Endodermal cell (in vitro differentiated cells): Measurements from ENCODE around the gene ADH4. TPM values are rescaled to one million over a fixed set of nuclear protein-coding genes. Genes with fewer than 3 reads are reported as not detected.

Experiments
- DNase-seq: peaks from one replicate; pipeline ENCODE4 v3.0.0-alpha.2; 2017
- H3K27ac ChIP-seq: 2 replicates; pipeline ENCODE4 v1.5.1; 2013; ENCODE audit warnings: mild to moderate bottlenecking, low read depth, low read length, moderate library complexity
- H3K27me3 ChIP-seq: 2 replicates; pipeline ENCODE4 v1.6.1; 2013; ENCODE audit warnings: mild to moderate bottlenecking, low read length, moderate library complexity; ENCODE audit not compliant: insufficient read depth, control insufficient read depth, poor library complexity, severe bottlenecking
- H3K36me3 ChIP-seq: 2 replicates; pipeline ENCODE4 v1.7.0; 2013; ENCODE audit warnings: mild to moderate bottlenecking, low read length, moderate library complexity; ENCODE audit not compliant: control insufficient read depth, insufficient read depth
- H3K4me1 ChIP-seq: one replicate; pipeline ENCODE4 v1.7.0; 2013; ENCODE audit warnings: low read length; ENCODE audit not compliant: control insufficient read depth, insufficient read depth
- H3K4me3 ChIP-seq: 2 replicates; pipeline ENCODE4 v1.5.1; 2013; ENCODE audit warnings: mild to moderate bottlenecking, low read length, moderate library complexity
- H3K9ac ChIP-seq: 2 replicates; pipeline ENCODE4 v1.6.1; 2013; ENCODE audit warnings: mild to moderate bottlenecking, low read length, moderate library complexity; ENCODE audit not compliant: poor library complexity, severe bottlenecking; ENCODE audit errors: extremely low read depth
- H3K9me3 ChIP-seq: 2 replicates; pipeline ENCODE4 v1.6.1; 2013; ENCODE audit warnings: mild to moderate bottlenecking, low read length, moderate library complexity; ENCODE audit not compliant: control insufficient read depth
- H3K27ac Mint-ChIP-seq: 2 replicates; pipeline ENCODE4 v1.8.0; 2020; ENCODE audit warnings: mixed read lengths
- H3K27me3 Mint-ChIP-seq: 2 replicates; pipeline ENCODE4 v1.8.0; 2021; ENCODE audit warnings: mild to moderate bottlenecking, mixed read lengths; ENCODE audit not compliant: insufficient read depth
- H3K36me3 Mint-ChIP-seq: 2 replicates; pipeline ENCODE4 v1.8.0; 2020; ENCODE audit warnings: low read depth, mixed read lengths
- H3K4me1 Mint-ChIP-seq: 2 replicates; pipeline ENCODE4 v1.8.0; 2020; ENCODE audit warnings: mixed read lengths
- H3K4me3 Mint-ChIP-seq: 2 replicates; pipeline ENCODE4 v1.8.0; 2020; ENCODE audit warnings: mild to moderate bottlenecking, moderate library complexity, mixed read lengths
- H3K9me3 Mint-ChIP-seq: 2 replicates; pipeline ENCODE4 v1.8.0; 2020; ENCODE audit warnings: mild to moderate bottlenecking, mixed read lengths
- CTCF ChIP-seq: fragments of 200-600 bp; sonication (generic); conservative IDR thresholded peaks from 2 replicates; pipeline ENCODE4 v1.5.0; 2021; ENCODE audit warnings: antibody characterized with exemption, mild to moderate bottlenecking
- WGBS, 2 experiments: methylation state at CpG; one replicate each; pipeline versions ENCODE4 v1.1.5 to v1.1.7; 2013; ENCODE audit warnings: missing lambda C conversion rate in 2 of 2, mixed read lengths in 1 of 2; ENCODE audit not compliant: insufficient coverage in 1 of 2, insufficient read length in 1 of 2; 5-methylcytosine and 5-hydroxymethylcytosine counted together
- total RNA-seq, 2 donors: library from RNA; stranded (reverse); fragmentation: NEBNext Ultra II Directional in 1 of 2; extraction: Animal tissue kit (Norgen Biotek cat#: 25700) in 1 of 2; gene quantifications; 2 replicates in 1 of 2; 3 replicates in 1 of 2; pipeline ENCODE4 v1.2.1, GENCODE V29; 2021

ADH4 gene
- total RNA-seq, 2 donors from 2014 or later: not detected

GRCh38 chr4:99144587-99144986 is 490 bp upstream of the ADH4 start:
- no peak overlapping the region for H3K27ac ChIP-seq
- no peak overlapping the region for H3K9ac ChIP-seq
- H3K9me3 ChIP-seq: no peaks in the 10 kb centered on the region
- Mint-ChIP-seq H3K4me3 (no peak overlapping the region), H3K27ac (no peak overlapping the region), H3K27me3 (no peaks in the 10 kb centered on the region), H3K36me3 (no peaks in the 10 kb centered on the region), H3K9me3 (peaks cover 5% of the 10 kb centered on the region), H3K4me1 (no peaks in the 10 kb centered on the region)
- no peak overlapping the region for H3K4me3 ChIP-seq
- no peaks in the 10 kb centered on the region for H3K36me3 ChIP-seq
- no peak for TF ChIP-seq CTCF
- 70% methylated on average over 1 of the region's 1 CpG; no CpG with 5 or more reads in 1 of the 2 experiments for WGBS, 2 experiments
- DNase-seq: no peak
- H3K27me3 ChIP-seq: no peaks in the 10 kb centered on the region
- H3K4me1 ChIP-seq: no peaks in the 10 kb centered on the region

DNA sequence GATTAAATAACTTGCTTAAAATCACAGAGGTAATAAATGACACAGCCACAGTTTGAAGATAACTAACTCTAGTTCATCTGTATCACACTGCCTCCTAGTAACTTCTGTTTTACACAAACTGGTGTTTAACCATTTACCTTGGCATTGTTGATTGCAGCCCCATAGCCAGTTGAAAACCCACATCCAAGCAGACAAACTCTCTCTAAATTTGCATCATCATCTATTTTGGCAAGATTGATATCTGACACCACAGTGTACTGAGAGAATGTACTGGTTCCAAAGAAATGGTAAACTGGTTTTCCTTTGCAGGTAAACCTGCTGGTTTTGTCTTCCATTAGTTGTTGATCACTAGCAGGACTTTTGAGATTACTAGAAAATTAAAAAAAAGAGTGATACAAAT is 7.8 kb downstream of the ADH4 start:
- H3K9me3 ChIP-seq: no peaks in the 10 kb centered on the region
- no peak overlapping the region for H3K27ac ChIP-seq
- no peak for DNase-seq
- H3K36me3 ChIP-seq: no peaks in the 10 kb centered on the region
- Mint-ChIP-seq H3K36me3 (no peaks in the 10 kb centered on the region), H3K27me3 (no peaks in the 10 kb centered on the region), H3K9me3 (no peaks in the 10 kb centered on the region), H3K27ac (no peak overlapping the region), H3K4me3 (no peak overlapping the region), H3K4me1 (no peaks in the 10 kb centered on the region)
- H3K9ac ChIP-seq: no peak overlapping the region
- H3K27me3 ChIP-seq: no peaks in the 10 kb centered on the region
- H3K4me1 ChIP-seq: no peaks in the 10 kb centered on the region
- H3K4me3 ChIP-seq: no peak overlapping the region
- TF ChIP-seq CTCF: no peak

- H3K9me3 Mint-ChIP-seq: no peaks in the 10 kb centered on the region
- no peak for TF ChIP-seq CTCF
- WGBS, 2 experiments: 62 to 67% methylated on average over 3 of the region's 3 CpGs
These were observed 8.4 kb downstream of the ADH4 start for GRCh38 chr4:99135541-99136162.

More at GRCh38 chr4:99135541-99136162, 8.4 kb downstream of the ADH4 start:
- H3K4me1 ChIP-seq: no peaks in the 10 kb centered on the region
- no peak overlapping the region for H3K9ac ChIP-seq
- Mint-ChIP-seq H3K36me3 (peaks cover 3% of the 10 kb centered on the region), H3K27ac (no peak overlapping the region), H3K27me3 (no peaks in the 10 kb centered on the region), H3K4me3 (no peak overlapping the region), H3K4me1 (no peaks in the 10 kb centered on the region)
- H3K36me3 ChIP-seq: no peaks in the 10 kb centered on the region
- no peaks in the 10 kb centered on the region for H3K27me3 ChIP-seq
- H3K9me3 ChIP-seq: no peaks in the 10 kb centered on the region
- no peak overlapping the region for H3K4me3 ChIP-seq
- DNase-seq: no peak
- H3K27ac ChIP-seq: no peak overlapping the region
